Measurements from ENCODE around the gene CYTH2.

CYTH2 gene

DNA sequence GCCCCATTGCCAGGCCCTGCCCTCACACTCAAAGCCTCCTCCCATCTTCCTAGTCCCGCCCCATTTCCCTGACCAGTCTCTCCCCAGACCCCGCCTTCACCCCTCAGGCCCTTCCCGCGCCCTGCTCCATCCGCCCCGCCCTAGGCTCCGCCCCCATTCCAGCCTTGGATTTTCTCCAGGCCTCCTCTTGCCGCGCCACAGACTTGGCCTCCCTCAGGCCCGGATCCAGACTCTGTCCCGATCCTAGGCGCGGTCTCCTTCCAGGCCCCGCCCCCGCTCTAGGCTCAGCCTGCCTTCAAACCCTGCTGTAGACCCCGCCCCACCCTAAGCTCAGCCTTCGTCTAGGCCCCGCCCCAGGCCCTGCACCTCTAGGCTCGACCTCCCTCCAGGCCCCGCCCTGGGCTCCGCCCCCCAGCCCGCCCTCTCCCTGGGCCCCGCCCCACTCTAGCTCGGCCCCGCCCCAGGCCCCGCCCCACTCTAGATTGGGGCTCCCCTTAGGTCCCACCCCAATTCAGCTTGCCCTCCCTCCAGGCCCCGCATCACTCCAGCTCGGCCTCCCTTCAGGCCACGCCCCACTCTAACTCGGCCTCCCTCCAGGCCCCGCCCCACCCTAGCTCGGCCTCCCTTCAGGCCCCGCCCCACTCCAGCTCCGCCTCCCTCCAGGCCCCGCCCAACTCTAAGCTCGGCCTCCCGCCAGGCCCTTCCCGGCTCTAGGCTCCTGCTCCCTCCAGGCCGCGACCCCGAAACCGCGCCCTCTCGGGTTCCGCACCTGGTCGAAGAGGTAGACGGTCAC is 24.0 kb downstream of the CYTH2 start:
- DNase-seq = peak; percentile 30 to 99 (median 80)

DNA sequence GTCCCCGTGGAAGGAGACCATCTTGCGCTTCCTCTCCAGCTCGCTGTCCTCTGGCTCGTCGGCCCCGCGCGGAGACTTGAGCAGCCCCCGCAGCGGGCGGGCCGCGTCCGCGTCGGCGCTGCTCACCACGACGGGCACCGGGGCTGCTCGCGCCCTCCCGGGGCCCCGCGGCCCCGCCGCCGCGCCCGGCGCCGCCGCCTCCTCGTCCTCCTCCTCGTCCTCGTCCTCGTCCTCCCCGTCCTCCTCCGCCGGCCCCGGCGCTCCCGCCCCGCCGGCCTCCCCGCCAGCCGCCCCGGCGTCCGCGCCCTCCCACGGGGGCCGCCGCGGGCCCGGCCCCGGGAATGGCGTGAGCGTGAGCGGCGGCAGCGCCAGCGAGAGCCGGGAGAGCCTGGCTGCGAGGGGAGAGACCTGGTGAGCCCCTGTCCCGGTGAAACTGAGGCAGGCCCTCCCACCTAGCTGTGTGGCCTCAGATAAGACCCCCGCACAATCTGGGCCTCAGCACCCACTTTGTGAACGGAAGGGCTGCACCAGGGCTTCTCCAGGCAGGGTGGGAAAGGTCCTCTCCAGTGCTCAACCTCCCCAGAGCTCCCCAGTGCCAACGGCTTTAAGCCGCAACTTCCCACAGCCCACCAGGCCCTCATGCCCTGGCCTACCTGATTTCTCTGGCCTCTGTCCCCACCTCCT is 24.7 kb downstream of the CYTH2 start:
- no peak for DNase-seq

DNA sequence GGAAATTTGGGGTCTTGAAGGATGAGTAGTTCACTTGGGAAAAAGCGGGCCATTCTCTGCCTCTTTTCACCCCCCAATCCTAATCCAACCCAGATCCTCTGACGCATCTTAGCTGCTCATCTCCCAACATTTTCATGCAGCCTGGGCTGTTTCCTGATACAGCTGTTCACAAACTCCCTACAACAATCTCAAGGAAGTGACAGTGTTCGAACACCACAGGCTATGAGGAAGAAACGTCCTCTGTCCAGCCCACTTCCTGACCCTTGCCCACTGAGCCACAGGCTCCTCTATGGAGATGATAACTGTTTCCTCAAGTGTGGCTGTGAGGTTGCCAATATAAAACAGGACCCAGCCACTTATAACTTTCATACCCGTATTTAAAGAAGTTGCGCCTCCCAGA is 26.2 kb downstream of the CYTH2 start:
- DNase-seq = no peak

DNA sequence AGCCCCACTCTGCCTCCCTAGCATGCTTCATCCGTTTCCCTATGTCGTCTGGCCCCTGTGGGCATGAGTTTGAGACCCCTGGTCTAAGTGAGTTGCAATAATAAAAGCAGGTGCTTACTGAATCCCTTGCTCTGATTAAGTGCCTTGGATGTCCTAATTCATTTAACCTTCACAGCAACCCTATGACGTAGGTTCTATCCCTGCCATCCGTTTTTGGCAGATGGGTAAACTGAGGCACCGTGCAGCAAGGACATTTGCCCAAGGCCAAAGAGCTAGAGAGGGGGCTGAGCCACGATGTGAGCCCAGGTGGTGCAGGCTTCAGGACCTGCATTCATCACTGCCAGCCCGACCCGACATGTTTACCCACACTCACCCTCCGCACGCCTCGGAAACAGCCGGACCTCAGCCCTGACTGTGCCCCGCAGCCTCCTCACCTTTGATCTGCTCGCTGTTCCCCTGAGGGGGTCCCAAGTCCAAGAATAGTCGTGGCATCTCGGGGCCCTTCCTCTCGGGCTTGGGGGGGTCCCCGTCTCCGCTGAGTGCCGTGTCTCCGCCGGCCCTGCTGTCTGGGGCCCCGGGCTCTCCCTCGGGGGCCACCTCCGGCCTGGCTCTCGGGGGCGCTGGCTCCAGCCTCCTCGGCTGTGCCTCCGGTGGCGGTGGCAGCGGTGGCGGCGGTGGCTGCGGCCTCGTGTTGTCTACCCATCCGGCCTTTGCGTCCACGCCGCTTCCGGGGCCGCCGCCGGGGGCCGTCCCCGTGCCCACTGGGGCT is 28.0 kb downstream of the CYTH2 start:
- DNase-seq = no peak

DNA sequence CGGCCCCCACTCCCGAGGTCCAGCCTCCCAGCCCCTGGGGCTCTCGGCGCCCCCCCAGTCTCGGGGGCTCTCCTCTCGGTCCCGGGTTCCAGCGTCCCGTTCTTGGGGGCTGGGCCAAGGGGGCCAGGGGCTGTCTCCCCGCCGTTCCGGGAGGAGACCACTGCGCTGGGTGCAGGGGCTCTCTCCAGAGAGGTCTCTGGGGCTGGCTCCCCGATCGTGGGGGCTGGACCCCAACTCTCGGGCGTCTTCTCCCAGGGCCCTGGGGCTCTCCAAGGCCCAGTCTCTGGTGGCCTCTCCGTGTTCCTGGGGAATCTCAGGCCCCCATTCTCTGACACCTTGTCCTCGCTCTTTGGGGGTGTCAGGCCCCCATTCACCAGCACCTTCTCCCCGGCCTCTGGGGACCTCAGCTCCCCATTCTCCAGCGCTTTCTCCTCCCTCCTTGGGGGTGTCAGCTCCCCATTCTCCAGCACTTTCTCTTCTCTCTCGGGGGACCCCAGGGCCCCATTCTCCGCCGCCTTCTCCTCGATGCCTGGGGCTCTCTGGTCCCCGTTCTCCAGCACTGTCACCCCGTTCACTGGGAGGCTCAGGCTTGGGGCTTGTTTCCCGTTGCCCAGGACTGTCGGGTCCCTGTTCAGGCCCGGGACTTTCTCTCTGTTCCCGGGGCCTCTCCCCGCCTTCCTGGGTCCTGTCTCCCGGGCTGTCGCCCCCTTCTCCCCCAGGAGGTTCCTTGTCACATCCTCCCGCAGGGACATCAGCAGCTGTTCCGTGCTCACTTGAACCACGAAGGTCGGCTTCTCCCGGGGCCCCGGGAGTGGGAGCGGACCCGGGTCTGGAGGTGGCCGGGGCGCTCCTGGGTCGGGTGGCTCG is 28.8 kb downstream of the CYTH2 start:
- no peak for DNase-seq

DNA sequence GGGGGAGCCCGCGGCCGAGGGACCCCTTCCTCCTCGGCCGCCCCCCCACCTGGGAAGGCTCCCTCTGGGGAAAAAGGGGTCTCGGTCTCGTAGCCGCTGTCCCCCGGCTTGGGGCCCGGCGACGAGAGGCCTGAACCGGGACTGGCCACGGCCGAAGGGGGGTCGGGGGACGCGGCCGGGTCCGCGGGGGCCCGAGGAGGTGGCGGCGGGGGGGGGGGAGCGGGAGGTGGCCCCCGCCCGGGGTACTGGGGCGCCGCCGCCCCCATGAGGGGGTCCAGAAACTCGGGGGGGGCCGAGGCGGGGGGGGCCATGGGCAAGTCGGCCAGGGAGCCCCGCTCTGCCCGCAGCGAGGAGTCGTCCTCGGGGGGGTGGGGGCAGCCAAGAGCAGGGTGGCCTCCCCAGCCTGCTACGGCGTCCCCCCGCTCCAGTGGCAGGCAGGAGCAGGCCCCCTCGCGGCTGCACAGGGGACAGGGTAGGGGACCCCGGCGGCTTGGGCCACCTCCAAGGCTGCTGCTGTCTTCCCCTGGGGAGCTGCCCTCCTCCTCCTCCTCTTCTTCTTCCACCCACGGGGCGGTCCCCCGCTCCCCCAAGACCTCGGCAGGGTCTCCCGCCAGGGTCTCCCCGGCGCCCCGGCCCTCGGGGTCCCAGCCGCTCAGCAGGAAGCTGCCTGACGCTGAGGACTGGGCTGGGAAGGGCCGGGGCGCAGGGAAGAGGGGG is 29.6 kb downstream of the CYTH2 start:
- DNase-seq = no peak

DNA sequence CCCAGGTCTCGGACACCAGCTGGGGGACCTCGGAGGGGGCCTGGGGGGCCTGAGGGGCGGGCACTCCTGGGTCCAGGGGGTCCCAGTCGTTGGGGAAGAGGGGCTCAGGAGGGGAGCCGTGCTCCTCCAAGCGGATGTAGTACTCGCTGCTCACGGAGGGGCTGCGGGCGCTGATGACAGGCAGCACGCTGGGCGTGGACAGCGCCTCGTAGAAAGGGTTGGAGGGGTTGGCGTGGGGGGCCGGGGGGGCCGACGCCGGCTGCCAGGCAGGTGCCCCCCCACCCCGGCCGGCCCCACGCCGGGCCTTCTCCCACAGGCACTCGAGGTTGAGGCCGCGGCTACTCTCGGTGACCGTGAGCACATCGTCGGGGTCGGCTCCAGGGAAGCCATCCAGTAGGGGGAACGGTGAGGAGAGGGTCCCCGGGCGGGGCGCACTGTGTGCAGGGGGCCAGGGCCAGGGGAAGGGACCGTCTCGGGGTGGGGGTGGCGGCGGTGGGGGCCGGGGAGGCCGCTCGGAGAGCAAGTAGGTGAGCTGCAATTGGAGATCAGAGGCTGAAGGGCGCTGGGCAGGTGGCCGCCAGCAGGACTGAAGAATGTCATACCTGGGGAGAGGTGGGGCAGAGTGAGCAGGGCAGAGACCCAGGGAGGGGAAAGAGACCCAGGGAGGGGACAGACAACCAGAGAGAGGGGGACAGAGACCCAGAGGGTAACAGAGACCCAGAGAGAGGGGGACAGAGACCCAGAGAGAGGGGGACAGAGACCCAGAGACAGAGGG is 30.3 kb downstream of the CYTH2 start:
- DNase-seq = no peak

DNA sequence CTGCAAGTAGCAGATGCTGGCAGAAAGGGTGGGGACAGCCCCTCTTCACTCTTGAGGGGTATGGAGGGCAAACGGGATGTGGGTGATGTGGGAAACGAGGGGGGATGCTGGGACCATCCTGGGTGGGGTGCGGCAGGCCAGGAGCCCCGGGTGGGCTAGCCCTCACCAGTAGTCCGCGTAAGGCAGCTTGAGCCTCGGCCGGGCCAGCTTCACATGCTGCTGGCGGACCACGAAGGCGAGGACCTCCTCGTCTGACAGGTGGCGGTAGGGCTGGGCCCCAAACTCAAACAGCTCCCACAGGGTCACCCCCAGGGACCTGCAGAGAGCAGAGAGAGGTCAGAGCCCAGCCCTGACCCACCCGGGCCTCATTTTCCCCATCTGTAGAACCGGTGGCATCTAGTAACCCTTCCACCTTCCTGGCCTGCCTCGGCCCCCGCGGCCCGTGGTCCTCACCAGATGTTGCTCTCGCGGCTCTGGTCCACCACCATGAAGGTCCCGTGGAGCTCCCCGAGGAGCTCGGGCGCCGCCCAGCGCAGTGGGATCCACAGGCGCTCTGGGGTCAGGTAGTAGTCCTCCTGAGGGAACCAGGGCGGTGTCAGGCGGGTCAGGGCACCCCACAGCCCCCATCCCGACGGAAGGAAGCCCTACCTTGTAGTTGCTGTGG is 31.8 kb downstream of the CYTH2 start:
- no peak for DNase-seq

DNA sequence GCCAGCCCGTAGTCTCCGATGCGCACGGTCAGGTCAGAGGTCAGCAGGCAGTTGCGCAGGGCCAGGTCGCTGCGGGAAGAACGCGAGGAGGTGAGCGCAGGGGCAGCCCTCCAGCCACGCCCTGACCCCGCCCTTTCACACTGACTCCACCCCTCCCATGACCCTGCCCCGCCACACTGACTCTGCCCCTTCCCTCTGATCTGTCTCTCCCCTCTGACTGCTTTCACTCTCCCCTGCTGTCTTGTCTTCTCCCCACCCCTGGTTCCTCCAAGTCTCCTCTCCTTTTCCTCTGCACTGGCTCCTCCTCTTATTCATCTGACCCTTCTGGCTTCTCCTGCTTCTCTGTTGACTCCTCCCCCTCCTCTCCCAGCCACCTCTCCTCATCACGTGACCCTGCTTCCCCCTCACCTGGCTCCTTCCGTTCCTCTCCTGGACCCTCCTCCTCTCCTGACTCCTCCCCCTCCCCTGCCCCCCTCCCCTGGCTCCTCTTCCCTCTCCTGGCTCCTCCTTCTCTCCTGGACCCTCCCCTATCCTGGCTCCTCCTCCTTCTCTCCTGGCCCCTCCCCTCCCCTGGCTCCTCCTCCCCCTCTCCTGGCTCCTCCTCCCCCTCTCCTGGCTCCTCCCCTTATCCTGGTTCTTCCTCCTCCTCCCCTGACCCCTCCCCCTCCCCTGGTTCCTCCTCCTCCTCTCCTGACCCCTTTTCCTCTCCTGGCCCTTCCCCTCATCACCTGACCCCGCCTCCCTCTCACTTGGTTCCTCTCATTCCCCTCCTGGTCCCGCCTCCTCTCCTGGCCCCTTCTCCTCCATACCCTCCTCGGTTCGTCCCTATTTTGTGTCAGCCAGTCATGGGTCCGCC is 32.6 kb downstream of the CYTH2 start:
- DNase-seq = peak in 15 of 51 donors; percentile 15 to 58 (median 32)

DNA sequence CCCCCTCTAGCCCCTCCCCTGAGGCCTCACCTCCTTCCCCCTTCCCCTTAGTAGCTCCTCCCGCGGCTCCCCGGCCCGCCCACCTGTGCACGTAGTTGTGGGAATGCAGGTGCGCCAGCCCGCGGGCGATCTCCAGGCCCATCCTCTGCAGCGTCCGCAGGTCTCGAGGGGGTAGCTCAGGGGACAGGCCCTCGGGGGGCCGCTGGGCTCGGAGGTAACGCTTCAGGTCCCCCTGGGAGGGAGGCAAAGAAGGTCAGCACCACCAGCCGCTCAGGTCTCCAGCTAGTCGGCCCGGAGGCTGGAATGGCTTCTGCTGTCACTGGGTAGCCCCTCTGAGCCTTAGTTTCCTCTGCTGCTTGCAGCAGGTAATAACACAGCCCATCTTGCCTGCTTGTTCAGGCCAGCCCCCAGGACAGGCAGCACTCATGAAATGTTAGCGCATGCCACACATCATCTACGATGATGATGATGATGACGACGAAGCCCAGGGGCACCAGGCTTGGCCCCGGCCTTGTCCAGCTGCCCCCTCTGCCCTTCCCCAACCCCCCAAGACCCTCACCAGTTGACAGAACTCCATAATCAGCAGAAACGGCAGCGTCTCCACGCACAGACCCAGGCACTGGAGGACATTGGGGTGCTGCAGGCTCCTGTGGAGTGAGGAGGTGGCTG is 33.3 kb downstream of the CYTH2 start:
- no peak for DNase-seq

DNA sequence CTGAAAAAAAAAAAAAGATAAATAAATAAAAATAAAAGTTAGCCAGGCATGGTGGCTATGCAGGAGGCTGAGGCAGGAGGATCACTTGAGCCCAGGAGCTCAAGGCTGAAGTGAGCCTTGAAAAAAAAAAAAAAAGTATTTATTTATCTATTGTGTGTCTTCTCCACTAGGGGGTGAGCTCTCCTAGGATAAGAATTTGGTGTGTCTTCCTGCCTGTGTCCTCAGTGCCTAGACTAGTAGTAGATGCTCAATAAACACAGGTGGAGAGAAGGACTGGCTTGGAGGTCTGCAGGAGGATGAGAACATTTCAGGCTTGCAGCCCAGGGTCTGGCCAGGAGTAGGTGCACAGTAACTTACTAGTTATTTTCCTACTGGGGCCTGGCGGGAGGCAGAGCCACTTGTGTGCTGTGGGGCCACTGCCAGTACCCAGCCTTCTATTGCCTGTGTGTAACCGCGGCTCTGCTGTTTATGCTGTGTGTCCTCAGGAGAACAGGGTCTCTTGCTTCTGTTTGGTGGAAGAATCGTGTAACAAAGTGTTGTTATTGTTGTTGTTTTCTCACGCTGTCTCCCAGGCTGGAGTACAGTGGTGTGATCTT is 37.1 kb downstream of the CYTH2 start:
- DNase-seq = no peak

DNA sequence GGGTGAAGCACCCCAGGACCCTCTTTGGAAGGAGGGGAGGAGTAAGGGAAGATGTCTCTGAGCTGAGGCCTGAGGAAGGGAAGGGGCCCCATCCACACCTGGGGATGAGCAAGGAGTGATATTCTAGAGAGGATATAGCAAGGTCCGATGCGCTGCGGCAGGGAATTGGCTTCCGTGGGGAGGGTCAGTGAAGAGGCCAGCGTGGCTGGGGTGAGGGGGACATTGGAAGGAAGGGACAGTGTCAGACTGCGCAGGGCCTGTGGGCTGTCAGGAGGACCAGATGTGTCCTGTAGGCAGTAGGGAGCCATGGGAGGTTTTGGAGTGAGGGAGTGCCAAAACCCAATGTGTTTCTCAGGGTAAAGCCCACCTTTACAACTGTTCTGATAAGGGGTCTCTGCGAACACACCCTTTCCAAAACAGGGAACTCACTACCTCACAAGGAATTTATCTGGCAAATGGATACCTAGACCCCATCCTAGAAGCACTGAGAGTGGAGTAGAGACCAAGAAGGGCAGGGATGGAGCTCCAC is 38.8 kb downstream of the CYTH2 start:
- no peak for DNase-seq

DNA sequence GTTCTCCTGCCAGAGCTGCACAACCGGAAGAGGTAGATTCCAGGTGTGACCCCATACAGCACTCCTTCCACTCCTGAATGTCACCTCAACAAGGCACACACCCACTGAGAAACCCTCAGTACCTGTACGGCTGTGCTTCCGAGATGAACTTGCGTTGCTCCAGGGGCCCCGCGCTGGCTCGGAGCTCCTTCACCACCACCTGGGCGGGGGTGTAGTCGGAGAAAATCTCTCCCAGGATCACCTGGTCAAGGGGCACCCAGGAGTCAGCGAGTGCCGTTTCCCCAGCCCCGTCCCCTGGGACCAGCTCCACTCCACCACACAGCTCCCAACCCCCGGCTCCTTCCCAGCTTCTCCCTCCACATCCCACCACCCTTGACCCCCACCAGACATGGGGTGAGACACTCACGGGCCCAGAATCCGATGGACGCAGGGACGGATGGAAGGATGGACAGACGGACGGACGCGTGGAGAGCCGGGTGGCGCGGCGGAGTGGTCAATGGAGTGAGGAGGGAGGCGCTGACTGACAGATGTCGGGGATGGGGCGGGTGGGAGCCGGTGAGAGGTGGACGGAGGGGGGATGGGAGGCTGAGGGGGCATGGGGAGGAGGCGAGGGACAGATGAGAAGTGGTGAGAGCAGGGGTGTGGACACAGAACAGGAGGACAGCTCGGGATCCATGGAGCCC is 39.7 kb downstream of the CYTH2 start:
- no peak for DNase-seq

DNA sequence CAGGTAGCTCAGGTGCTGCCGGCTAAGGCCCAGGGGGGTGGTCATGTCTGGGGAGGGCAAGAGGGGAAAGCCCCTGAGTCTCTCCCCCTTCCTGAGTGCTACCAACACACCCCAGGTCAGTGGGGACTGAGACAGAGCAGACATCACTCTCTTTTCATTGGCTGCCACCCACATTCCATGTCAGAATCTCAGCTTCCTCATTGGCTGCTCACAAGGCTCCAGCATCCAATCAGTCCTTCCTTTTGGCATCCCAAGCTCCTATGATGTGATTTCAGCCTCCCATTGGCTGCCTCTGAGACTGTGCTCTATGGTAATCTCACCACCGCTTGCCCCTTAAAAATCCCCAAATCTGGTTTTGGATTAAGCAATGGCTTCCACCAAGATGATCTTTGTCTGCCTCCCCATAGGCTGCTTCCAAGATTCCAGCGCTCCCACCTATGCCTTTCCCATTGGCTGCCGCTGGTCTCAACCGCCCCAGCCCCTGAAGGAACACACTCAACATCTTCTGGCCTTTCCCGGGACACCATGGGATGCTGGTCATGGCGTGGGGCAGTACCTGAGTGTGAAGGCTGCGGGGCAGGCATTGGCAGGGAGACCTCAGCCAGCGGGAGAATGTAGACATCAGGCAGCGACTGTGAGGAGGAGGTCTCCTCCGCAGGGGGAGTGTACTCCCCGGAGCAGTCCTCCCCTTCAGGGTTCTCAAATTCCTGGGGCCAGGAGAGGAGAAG is 40.5 kb downstream of the CYTH2 start:
- DNase-seq = peak in 6 of 51 donors; percentile 6 to 50 (median 28)

DNA sequence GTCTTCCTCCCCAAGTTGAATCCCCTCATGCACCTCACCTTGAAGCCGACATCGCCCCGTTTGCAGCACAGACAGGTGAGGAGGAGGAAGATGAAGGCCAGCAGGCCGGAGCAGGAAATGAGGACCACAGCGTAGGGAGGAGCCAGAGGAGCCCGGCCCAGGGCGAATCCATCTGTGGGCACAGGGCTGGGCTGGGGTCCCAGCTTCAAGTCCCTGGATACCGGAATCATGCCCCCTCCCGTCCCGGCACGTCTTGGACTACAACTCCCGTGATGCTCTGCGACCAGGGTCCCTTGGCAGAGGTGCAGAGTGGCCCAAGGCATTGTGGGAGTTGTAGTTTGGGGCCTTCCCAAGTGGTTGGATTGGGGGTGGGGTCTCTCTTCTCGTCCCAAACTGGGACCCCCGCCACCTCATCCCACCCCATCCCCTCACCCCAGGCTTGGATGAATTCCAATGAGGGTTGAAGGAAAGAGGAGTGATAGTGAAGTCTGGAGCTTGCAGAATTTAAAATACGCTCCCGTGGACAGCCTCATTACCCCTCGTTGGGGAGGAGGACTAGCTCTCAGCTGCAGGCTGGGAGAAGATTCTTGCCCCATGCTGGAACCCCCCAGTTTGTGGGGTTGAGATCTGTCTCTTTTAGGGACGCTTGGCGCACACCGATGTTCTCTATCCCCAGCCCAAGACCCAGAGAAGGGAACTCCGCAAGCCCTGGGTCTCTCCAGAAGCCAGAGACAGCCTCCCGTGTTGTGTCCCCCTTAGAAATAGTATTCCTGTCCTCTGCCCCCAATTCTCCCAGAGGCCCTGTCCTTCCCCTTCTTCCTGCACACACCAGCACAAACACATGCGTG is 41.5 kb downstream of the CYTH2 start:
- DNase-seq = peak; percentile 17 to 92 (median 71)
